GM08714 (cell line): ENCODE measurements around the gene FAM13C.

ENCODE experiments used
- H3K4me3 ChIP-seq: fragments of 200-500 bp; sonication (Bioruptor generic); 2 replicates; pipeline ENCODE4 v1.5.1; 2014; ENCODE audit warnings: mild to moderate bottlenecking, low read length, inconsistent platforms
- ZNF274 ChIP-seq: IDR thresholded peaks from 2 replicates; pipeline ENCODE4 v1.6.1; 2012; ENCODE audit warnings: mild to moderate bottlenecking, low read depth, low read length

FAM13C gene

GRCh38 chr10:59314268-59314667 is 48.1 kb downstream of the FAM13C start:
- TF ChIP-seq ZNF274: no peak

GRCh38 chr10:59312247-59312646 is 50.1 kb downstream of the FAM13C start:
- H3K4me3 ChIP-seq: no peak overlapping the region
- no peak for TF ChIP-seq ZNF274

More at GRCh38 chr10:59314268-59314667, 48.1 kb downstream of the FAM13C start:
- no peak overlapping the region for H3K4me3 ChIP-seq

- no peak for TF ChIP-seq ZNF274
- no peak overlapping the region for H3K4me3 ChIP-seq
Measured at GRCh38 chr10:59311025-59311424, 51.3 kb downstream of the FAM13C start.

- no peak for TF ChIP-seq ZNF274
- H3K4me3 ChIP-seq: no peak overlapping the region
Measured at GRCh38 chr10:59310324-59310914, 51.9 kb downstream of the FAM13C start.

GRCh38 chr10:59304521-59305097 is 57.7 kb downstream of the FAM13C start:
- no peak overlapping the region for H3K4me3 ChIP-seq
- no peak for TF ChIP-seq ZNF274

- H3K4me3 ChIP-seq: no peak overlapping the region
- no peak for TF ChIP-seq ZNF274
Measured at GRCh38 chr10:59303018-59303417, 59.3 kb downstream of the FAM13C start.

GRCh38 chr10:59302381-59302780 is 60.0 kb downstream of the FAM13C start:
- H3K4me3 ChIP-seq: no peak overlapping the region
- TF ChIP-seq ZNF274: no peak

GRCh38 chr10:59301067-59301754 is 61.1 kb downstream of the FAM13C start:
- no peak for TF ChIP-seq ZNF274
- no peak overlapping the region for H3K4me3 ChIP-seq

GRCh38 chr10:59300386-59300785 is 62.0 kb downstream of the FAM13C start:
- no peak overlapping the region for H3K4me3 ChIP-seq
- no peak for TF ChIP-seq ZNF274

GRCh38 chr10:59299933-59300332 is 62.4 kb downstream of the FAM13C start:
- H3K4me3 ChIP-seq: no peak overlapping the region
- TF ChIP-seq ZNF274: no peak

- no peak overlapping the region for H3K4me3 ChIP-seq
Measured at GRCh38 chr10:59290448-59290847, 71.9 kb downstream of the FAM13C start.

GRCh38 chr10:59289853-59290252 is 72.5 kb downstream of the FAM13C start:
- TF ChIP-seq ZNF274: no peak
- no peak overlapping the region for H3K4me3 ChIP-seq

More at GRCh38 chr10:59290448-59290847, 71.9 kb downstream of the FAM13C start:
- no peak for TF ChIP-seq ZNF274

GRCh38 chr10:59287587-59288255 is 74.6 kb downstream of the FAM13C start:
- no peak for TF ChIP-seq ZNF274

GRCh38 chr10:59285848-59286247 is 76.5 kb downstream of the FAM13C start:
- H3K4me3 ChIP-seq: no peak overlapping the region
- no peak for TF ChIP-seq ZNF274

More at GRCh38 chr10:59287587-59288255, 74.6 kb downstream of the FAM13C start:
- H3K4me3 ChIP-seq: no peak overlapping the region

GRCh38 chr10:59285073-59285472 is 77.3 kb downstream of the FAM13C start:
- H3K4me3 ChIP-seq: no peak overlapping the region
- no peak for TF ChIP-seq ZNF274
